K562 (cell line): Measurements from ENCODE around the gene GPR4. TPM values are rescaled to one million over a fixed set of nuclear protein-coding genes. Genes with fewer than 3 reads are reported as not detected.

ENCODE experiments used
- BRCA1 ChIP-seq, 2 experiments: fragments of 450-650 bp in 1 of 2; sonication (generic) in 1 of 2; formaldehyde crosslinking in 1 of 2; IDR thresholded peaks; 2 replicates each; pipeline versions ENCODE4 v1.5.0 to v1.6.1; 2017 to 2020; ENCODE audit warnings: mild to moderate bottlenecking in 1 of 2, missing genetic modification reagents in 1 of 2
- CBFA2T2 ChIP-seq: fragments of 450-650 bp; conservative IDR thresholded peaks from 2 replicates; pipeline ENCODE4 v1.6.1; 2017; ENCODE audit warnings: mild to moderate bottlenecking
- CGGBP1 ChIP-seq: fragments of 250-450 bp; sonication (Bioruptor Pico); IDR thresholded peaks from 2 replicates; pipeline ENCODE4 v1.9.0; 2021; ENCODE audit warnings: mild to moderate bottlenecking
- MTA1 ChIP-seq: fragments of 450-650 bp; IDR thresholded peaks from 2 replicates; pipeline ENCODE4 v1.6.1; 2017; ENCODE audit warnings: borderline replicate concordance
- NFE2 ChIP-seq: IDR thresholded peaks from 2 replicates; pipeline ENCODE4 v1.6.1; 2014; ENCODE audit warnings: antibody characterized with exemption, low read depth
- POLR2AphosphoS5 ChIP-seq: IDR thresholded peaks from 2 replicates; pipeline ENCODE4 v1.6.1; 2011; ENCODE audit warnings: mild to moderate bottlenecking, low read depth, low read length, moderate library complexity; ENCODE audit not compliant: control insufficient read depth, insufficient read depth
- RAD51 ChIP-seq: fragments of 450-650 bp; IDR thresholded peaks from 2 replicates; pipeline ENCODE4 v1.7.1; 2016; ENCODE audit warnings: low read depth, mild to moderate bottlenecking, borderline replicate concordance
- RBBP5 ChIP-seq: fragments of 200-600 bp; sonication (generic); IDR thresholded peaks from 2 replicates; pipeline ENCODE4 v1.6.1; 2012; ENCODE audit warnings: borderline replicate concordance, mild to moderate bottlenecking, low read length, control low read depth, inconsistent platforms; ENCODE audit not compliant: insufficient read depth, poor library complexity, severe bottlenecking
- SP2 ChIP-seq: IDR thresholded peaks from 2 replicates; pipeline ENCODE4 v1.6.1; 2011; ENCODE audit warnings: mild to moderate bottlenecking, low read depth, low read length, moderate library complexity; ENCODE audit not compliant: poor library complexity, severe bottlenecking; ENCODE audit errors: extremely low read depth
- TBL1XR1 ChIP-seq, 2 experiments: IDR thresholded peaks; 2 replicates each; pipeline ENCODE4 v1.6.1; 2012; ENCODE audit warnings: improper control_type of control experiment in 2 of 2, low read length in 2 of 2, mild to moderate bottlenecking in 1 of 2
- U2AF1 ChIP-seq: fragments of 200-400 bp; formaldehyde crosslinking; optimal IDR thresholded peaks from 2 replicates; pipeline ENCODE3; 2017; ENCODE audit warnings: mild to moderate bottlenecking, low read depth, low read length, moderate library complexity
- ZNF12 ChIP-seq: sonication (generic); formaldehyde crosslinking; IDR thresholded peaks from 2 replicates; pipeline ENCODE4 v1.4.0; 2020; ENCODE audit warnings: mild to moderate bottlenecking, missing genetic modification reagents
- ZNF316 ChIP-seq: fragments of 450-650 bp; IDR thresholded peaks from 2 replicates; pipeline ENCODE4 v1.6.1; 2016
- ZNF668 ChIP-seq: fragments of 250-450 bp; sonication (Bioruptor Pico); IDR thresholded peaks from 2 replicates; pipeline ENCODE4 v1.8.0; 2022; ENCODE audit warnings: mild to moderate bottlenecking, inconsistent platforms
- ZNF79 ChIP-seq: fragments of 250-450 bp; sonication (Bioruptor Pico); IDR thresholded peaks from 2 replicates; pipeline ENCODE4 v1.4.0; 2020; ENCODE audit warnings: low read depth, mild to moderate bottlenecking, moderate library complexity
- polyA plus RNA-seq, 8 experiments: library from polyadenylated mRNA; depleted of rRNA in 4 of 8; stranded (reverse) in 5 of 8; unstranded in 3 of 8; fragments of >200 nt; fragmentation: Nextera tagmentation in 2 of 8; fragmentation: Illumina TruSeq in 1 of 8; extraction: Ambion mirVana in 2 of 8; extraction: Trizol in 1 of 8; gene quantifications; 2 replicates each; pipeline versions ENCODE4 v1.2.1 to v1.2.3, GENCODE V29; 2011 to 2014; ENCODE audit warnings: inconsistent platforms in 1 of 8, missing spikeins in 1 of 8
- total RNA-seq, 7 experiments: library from RNA; depleted of rRNA in 6 of 7; stranded (reverse); fragments of >200 nt in 6 of 7; fragmentation: Illumina TruSeq in 2 of 7; extraction: Trizol in 2 of 7; gene quantifications; 2 replicates each; pipeline versions ENCODE4 v1.2.1 to v1.2.3, GENCODE V29; 2011 to 2021; ENCODE audit warnings: low replicate concordance in 1 of 7
- TF ChIP-seq, protein P1 (sequence below): fragments of 250-450 bp; sonication (Bioruptor Pico); IDR thresholded peaks from 2 replicates; pipeline ENCODE4 v1.8.0; 2021; ENCODE audit warnings: moderate library complexity, mild to moderate bottlenecking, inconsistent platforms
- TF ChIP-seq, protein P2 (sequence below): fragments of 450-650 bp; formaldehyde crosslinking; IDR thresholded peaks from 2 replicates; pipeline ENCODE4 v1.4.0; 2022; ENCODE audit warnings: mild to moderate bottlenecking, moderate library complexity
- TF ChIP-seq, protein P3 (sequence below), 2 experiments: fragments of 450-650 bp; IDR thresholded peaks; 2 replicates each; pipeline ENCODE4 v1.6.1; 2016
- TF ChIP-seq, protein P4 (sequence below): fragments of 450-650 bp; IDR thresholded peaks from 2 replicates; pipeline ENCODE4 v1.6.1; 2016; ENCODE audit warnings: missing biosample characterization, missing genetic modification characterization
- TF ChIP-seq, protein P5 (sequence below): fragments of 450-650 bp; IDR thresholded peaks from 2 replicates; pipeline ENCODE4 v1.7.0; 2016; ENCODE audit warnings: borderline replicate concordance

Gene GPR4
- total and polyA plus RNA-seq, 9 of the 15 experiments (the other 6 are each of a cell fraction or from before 2014, with no cell fraction given): 0.03 to 0.09 (median 0.04) TPM; not detected in 5

DNA sequence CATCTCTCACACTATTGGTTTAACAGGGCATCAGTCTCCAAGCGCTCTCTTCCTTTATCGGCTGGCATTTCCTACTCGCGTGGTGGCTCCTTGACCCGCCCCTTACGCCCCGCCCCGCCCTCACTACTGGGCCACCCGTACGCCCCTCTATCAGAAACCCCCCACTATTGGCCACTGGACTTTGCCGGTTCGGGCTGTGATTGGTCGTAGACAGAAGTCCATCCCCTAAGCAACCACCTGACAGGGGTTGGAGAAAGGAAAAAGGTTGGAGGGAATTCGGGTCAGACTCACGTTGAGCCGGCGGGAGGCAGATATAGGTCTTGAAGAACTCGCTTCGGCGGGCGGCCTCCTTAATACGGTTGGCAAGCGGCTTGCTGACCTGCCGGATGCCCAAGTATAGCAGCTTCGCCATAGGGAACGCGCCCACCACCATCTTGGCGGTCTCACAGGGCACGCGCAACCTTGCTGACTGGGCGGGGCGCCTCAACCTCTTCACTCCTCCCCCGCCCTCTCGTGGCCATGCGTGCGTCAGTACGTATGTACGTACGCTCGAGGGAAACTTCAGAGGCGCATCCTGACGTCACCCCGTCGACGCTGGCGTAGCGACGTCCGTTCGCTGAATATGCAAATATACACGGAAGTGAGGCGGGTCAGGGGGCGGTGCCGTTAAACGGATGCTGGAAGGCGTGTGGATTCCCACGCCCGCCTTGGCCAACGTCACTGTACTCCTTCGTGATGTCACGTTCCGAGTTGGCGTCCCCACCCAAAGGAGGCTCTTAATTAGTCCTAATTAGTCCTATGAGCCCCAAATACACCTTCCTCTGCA lies 17.5 kb downstream of the GPR4 start, which contains the start of gene OPA3 (continued):
- TF ChIP-seq POLR2AphosphoS5 (peak; percentile 51; the same call in 1 of the 2 replicates), RBBP5 (peak; percentile 89), ZNF316 (peak; percentile 97), TBL1XR1 (IDR thresholded peaks at IDR 0.05; ENCODE audit: low read length in 2 of 2) (peak in 1 of 2 experiments; percentile 75; a peak in 2 of 4 replicates), ZNF79 (CRISPR knock-in tag) (no peak), ZNF12 (CRISPR knock-in tag) (no peak), NFE2 (peak; percentile 19; the same call in 1 of the 2 replicates), U2AF1 (no peak), RAD51 (peak; percentile 87), CBFA2T2 (peak; percentile 26), MTA1 (peak; percentile 56), ZNF668 (CRISPR knock-in tag) (no peak), BRCA1 (IDR thresholded peaks at IDR 0.05) (no peak), BRCA1 (CRISPR knock-in tag; IDR thresholded peaks at IDR 0.05) (no peak), SP2 (peak; percentile 88), CGGBP1 (CRISPR knock-in tag) (no peak)
- TF ChIP-seq, protein P1, sequence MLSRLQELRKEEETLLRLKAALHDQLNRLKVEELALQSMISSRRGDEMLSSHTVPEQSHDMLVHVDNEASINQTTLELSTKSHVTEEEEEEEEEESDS (CRISPR knock-in tag): no peak
- TF ChIP-seq, protein P2, sequence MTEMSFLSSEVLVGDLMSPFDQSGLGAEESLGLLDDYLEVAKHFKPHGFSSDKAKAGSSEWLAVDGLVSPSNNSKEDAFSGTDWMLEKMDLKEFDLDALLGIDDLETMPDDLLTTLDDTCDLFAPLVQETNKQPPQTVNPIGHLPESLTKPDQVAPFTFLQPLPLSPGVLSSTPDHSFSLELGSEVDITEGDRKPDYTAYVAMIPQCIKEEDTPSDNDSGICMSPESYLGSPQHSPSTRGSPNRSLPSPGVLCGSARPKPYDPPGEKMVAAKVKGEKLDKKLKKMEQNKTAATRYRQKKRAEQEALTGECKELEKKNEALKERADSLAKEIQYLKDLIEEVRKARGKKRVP (CRISPR knock-in tag): no peak
- TF ChIP-seq, protein P3, sequence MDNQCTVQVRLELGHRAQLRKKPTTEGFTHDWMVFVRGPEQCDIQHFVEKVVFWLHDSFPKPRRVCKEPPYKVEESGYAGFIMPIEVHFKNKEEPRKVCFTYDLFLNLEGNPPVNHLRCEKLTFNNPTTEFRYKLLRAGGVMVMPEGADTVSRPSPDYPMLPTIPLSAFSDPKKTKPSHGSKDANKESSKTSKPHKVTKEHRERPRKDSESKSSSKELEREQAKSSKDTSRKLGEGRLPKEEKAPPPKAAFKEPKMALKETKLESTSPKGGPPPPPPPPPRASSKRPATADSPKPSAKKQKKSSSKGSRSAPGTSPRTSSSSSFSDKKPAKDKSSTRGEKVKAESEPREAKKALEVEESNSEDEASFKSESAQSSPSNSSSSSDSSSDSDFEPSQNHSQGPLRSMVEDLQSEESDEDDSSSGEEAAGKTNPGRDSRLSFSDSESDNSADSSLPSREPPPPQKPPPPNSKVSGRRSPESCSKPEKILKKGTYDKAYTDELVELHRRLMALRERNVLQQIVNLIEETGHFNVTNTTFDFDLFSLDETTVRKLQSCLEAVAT (IDR thresholded peaks at IDR 0.05): peak in 1 of 2 experiments; percentile 89; a peak in 2 of 4 replicates
- TF ChIP-seq, protein P4, sequence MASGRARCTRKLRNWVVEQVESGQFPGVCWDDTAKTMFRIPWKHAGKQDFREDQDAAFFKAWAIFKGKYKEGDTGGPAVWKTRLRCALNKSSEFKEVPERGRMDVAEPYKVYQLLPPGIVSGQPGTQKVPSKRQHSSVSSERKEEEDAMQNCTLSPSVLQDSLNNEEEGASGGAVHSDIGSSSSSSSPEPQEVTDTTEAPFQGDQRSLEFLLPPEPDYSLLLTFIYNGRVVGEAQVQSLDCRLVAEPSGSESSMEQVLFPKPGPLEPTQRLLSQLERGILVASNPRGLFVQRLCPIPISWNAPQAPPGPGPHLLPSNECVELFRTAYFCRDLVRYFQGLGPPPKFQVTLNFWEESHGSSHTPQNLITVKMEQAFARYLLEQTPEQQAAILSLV (tag): no peak
- TF ChIP-seq, protein P5, sequence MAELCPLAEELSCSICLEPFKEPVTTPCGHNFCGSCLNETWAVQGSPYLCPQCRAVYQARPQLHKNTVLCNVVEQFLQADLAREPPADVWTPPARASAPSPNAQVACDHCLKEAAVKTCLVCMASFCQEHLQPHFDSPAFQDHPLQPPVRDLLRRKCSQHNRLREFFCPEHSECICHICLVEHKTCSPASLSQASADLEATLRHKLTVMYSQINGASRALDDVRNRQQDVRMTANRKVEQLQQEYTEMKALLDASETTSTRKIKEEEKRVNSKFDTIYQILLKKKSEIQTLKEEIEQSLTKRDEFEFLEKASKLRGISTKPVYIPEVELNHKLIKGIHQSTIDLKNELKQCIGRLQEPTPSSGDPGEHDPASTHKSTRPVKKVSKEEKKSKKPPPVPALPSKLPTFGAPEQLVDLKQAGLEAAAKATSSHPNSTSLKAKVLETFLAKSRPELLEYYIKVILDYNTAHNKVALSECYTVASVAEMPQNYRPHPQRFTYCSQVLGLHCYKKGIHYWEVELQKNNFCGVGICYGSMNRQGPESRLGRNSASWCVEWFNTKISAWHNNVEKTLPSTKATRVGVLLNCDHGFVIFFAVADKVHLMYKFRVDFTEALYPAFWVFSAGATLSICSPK: no peak
